GM12878 (cell line): ENCODE data around the gene SCIN. TPM values are rescaled to one million over a fixed set of nuclear protein-coding genes. Genes with fewer than 3 reads are reported as not detected.
"Not testable (repeated sequence)": the region's sequence is repeated elsewhere in the genome, so short reads cannot be mapped to it uniquely, and the experiment has no call there.

Source experiments
- ATAC-seq: fragments of 200-7000 bp; cut with Tn5 transposase; 3 replicates; pipeline ENCODE4 v1.9.1; 2020; ENCODE audit warnings: mild to moderate bottlenecking, moderate library complexity
- BruUV-seq: library from RNA; stranded (reverse); fragments of 400-500 nt; replicated peaks from 2 replicates; lab custom pipeline; 2021; lab: Mats Ljungman, UMichigan
- CTCF ChIA-PET: fragments of 300-600 bp; sonication (Branson Sonifier 250); formaldehyde crosslinking; extraction: SDS; loops from one replicate; lab custom pipeline; 2021; ENCODE audit warnings: inconsistent platforms; lab: Yijun Ruan, JAX
- POLR2A ChIA-PET: fragments of 350-600 bp; formaldehyde crosslinking; extraction: SDS; loops from one replicate; lab custom pipeline; 2021; ENCODE audit warnings: inconsistent platforms; lab: Charles Lee
- RAD21 ChIA-PET: fragments of 300-600 bp; sonication (Branson Sonifier 250); formaldehyde crosslinking; loops from one replicate; lab custom pipeline; 2023; ENCODE audit warnings: antibody characterized with exemption; ENCODE audit not compliant: unreplicated experiment; lab: Charles Lee
- SMC1A ChIA-PET: fragments of 300-600 bp; sonication (Branson Sonifier 250); formaldehyde crosslinking; loops from one replicate; lab custom pipeline; 2023; ENCODE audit not compliant: unreplicated experiment, uncharacterized antibody; lab: Charles Lee
- DNase-seq: peaks from one replicate; pipeline ENCODE4 v3.0.0-alpha.2; 2011; ENCODE audit warnings: low read depth, low spot score
- FAIRE-seq: peaks from 3 replicates; lab custom pipeline; 2011; peaks lifted over from hg19 to GRCh38; lab: Jason Lieb, UNC
- H2AFZ ChIP-seq: 2 replicates; pipeline ENCODE4 v1.6.0; 2011; ENCODE audit warnings: low read depth, low read length, control low read depth; ENCODE audit not compliant: control insufficient read depth
- H3K27ac ChIP-seq: 2 replicates; pipeline ENCODE4 v1.5.1; 2011; ENCODE audit warnings: control low read depth; ENCODE audit not compliant: control insufficient read depth, insufficient read depth
- H3K27me3 ChIP-seq, 2 experiments: replicated peaks in 1 of 2; 2 replicates each; pipeline versions ENCODE4 v1.6.0 to v1.6.1; 2011; ENCODE audit warnings: low read length in 1 of 2; ENCODE audit not compliant: control insufficient read depth in 2 of 2, insufficient read depth in 2 of 2
- H3K36me3 ChIP-seq, 2 experiments: 2 replicates each; pipeline ENCODE4 v1.5.1; 2011; ENCODE audit warnings: low read length in 1 of 2; ENCODE audit not compliant: control insufficient read depth in 2 of 2, insufficient read depth in 2 of 2
- H3K4me1 ChIP-seq: 2 replicates; pipeline ENCODE4 v1.6.1; 2011; ENCODE audit warnings: mild to moderate bottlenecking, low read length, moderate library complexity, mixed read lengths; ENCODE audit not compliant: control insufficient read depth, insufficient read depth
- H3K4me2 ChIP-seq: 2 replicates; pipeline ENCODE4 v1.6.0; 2011; ENCODE audit warnings: control low read depth; ENCODE audit not compliant: control insufficient read depth, insufficient read depth
- H3K4me3 ChIP-seq: fragments of 200-600 bp; sonication (generic); 2 replicates; pipeline ENCODE4 v1.5.1; 2016
- H3K79me2 ChIP-seq: 2 replicates; pipeline ENCODE4 v1.6.0; 2011; ENCODE audit warnings: low read length; ENCODE audit not compliant: control insufficient read depth, insufficient read depth
- H3K9ac ChIP-seq: 2 replicates; pipeline ENCODE4 v1.8.0; 2011; ENCODE audit warnings: low read length, control low read depth, mixed read lengths; ENCODE audit not compliant: control insufficient read depth, insufficient read depth
- H3K9me3 ChIP-seq: replicated peaks from 3 replicates; pipeline ENCODE4 v1.5.1; 2011; ENCODE audit warnings: mild to moderate bottlenecking, low read length; ENCODE audit not compliant: control insufficient read depth, insufficient read depth
- H4K20me1 ChIP-seq: 2 replicates; pipeline ENCODE4 v1.6.0; 2011; ENCODE audit not compliant: control insufficient read depth, insufficient read depth
- BRCA1 ChIP-seq: IDR thresholded peaks from 2 replicates; pipeline ENCODE4 v1.6.1; 2011; ENCODE audit warnings: low read depth, low read length, improper control_type of control experiment
- CBX3 ChIP-seq: fragments of 200-600 bp; sonication (generic); IDR thresholded peaks from 2 replicates; pipeline ENCODE4 v1.6.1; 2016; ENCODE audit warnings: low read depth, borderline replicate concordance
- CUX1 ChIP-seq: IDR thresholded peaks from 2 replicates; pipeline ENCODE4 v1.6.1; 2012; ENCODE audit warnings: improper control_type of control experiment, low read depth, low read length; ENCODE audit not compliant: insufficient replicate concordance
- MYC ChIP-seq: IDR thresholded peaks from 2 replicates; pipeline ENCODE4 v1.6.1; 2011; ENCODE audit warnings: mild to moderate bottlenecking, low read length, moderate library complexity, inconsistent platforms; ENCODE audit not compliant: insufficient read depth, insufficient replicate concordance, insufficient read length, severe bottlenecking
- PAX8 ChIP-seq: fragments of 450-650 bp; IDR thresholded peaks from 2 replicates; pipeline ENCODE4 v1.6.1; 2017; ENCODE audit warnings: mild to moderate bottlenecking, moderate library complexity
- RCOR1 ChIP-seq: conservative IDR thresholded peaks from 2 replicates; pipeline ENCODE4 v1.6.1; 2012; ENCODE audit warnings: low read depth, low read length, improper control_type of control experiment
- SMARCA5 ChIP-seq: fragments of 450-650 bp; IDR thresholded peaks from 2 replicates; pipeline ENCODE4 v1.6.1; 2017; ENCODE audit warnings: mild to moderate bottlenecking
- WGBS: methylation state at CpG from one replicate; pipeline ENCODE4 v1.1.6; 2016; ENCODE audit warnings: low lambda C conversion rate; ENCODE audit not compliant: insufficient replicate concordance, insufficient coverage; ENCODE audit errors: missing lambda C conversion rate; 5-methylcytosine and 5-hydroxymethylcytosine counted together
- in situ Hi-C: fragments of 300-500 bp; cut with MboI; formaldehyde crosslinking; loops from 9 replicates; pipeline ENCODE4 v1.14.3; 2018; ENCODE audit warnings: mixed read lengths
- intact Hi-C: fragments of 100-400 bp; cut with micrococcal nuclease; formaldehyde crosslinking; loops from one replicate; pipeline ENCODE4 v1.14.2; 2022; ENCODE audit not compliant: unreplicated experiment
- polyA plus RNA-seq, 11 experiments: library from polyadenylated mRNA; depleted of rRNA in 4 of 11; unstranded in 6 of 11; stranded (reverse) in 5 of 11; fragments of >200 nt; fragmentation: Nextera tagmentation in 4 of 11; fragmentation: Illumina TruSeq in 1 of 11; extraction: Ambion mirVana in 4 of 11; extraction: Trizol in 1 of 11; gene quantifications; 1 replicate in 1 of 11; 2 replicates in 10 of 11; pipeline versions ENCODE4 v1.2.1 to v1.2.3, GENCODE V29; 2011 to 2016; ENCODE audit warnings: inconsistent platforms in 2 of 11, missing spikeins in 2 of 11, low read depth in 1 of 11
- total RNA-seq, 4 experiments: library from RNA; depleted of rRNA in 3 of 4; stranded (reverse); fragments of >200 nt in 3 of 4; fragmentation: Illumina TruSeq in 1 of 4; extraction: Trizol in 1 of 4; gene quantifications; 2 replicates each; pipeline versions ENCODE4 v1.2.1 to v1.2.3, GENCODE V29; 2013 to 2021

Gene SCIN
- total and polyA plus RNA-seq, 10 of the 15 experiments (the other 5 are each of a cell fraction or from before 2014, with no cell fraction given): 0.23 to 2.1 (median 1.0) TPM

- no TSS peak for BruUV-seq
- H3K79me2 ChIP-seq: no peaks in the 10 kb centered on the region
- intact Hi-C loops: no loop called here
- CTCF ChIA-PET: interaction anchor here (0.6 to 1.2 kb wide), 2 partner anchors 51 to 572 kb away, joined by 3 to 4 read pairs; no protein-coding TSS in a partner anchor
- no peaks in the 10 kb centered on the region for H4K20me1 ChIP-seq
- H3K4me1 ChIP-seq: peaks cover 4% of the 10 kb centered on the region; the same call in 1 of the 2 replicates
- DNase-seq (no peak), FAIRE-seq (no peak), ATAC-seq (no peak)
- POLR2A ChIA-PET: interaction anchor here (0.7 kb wide), 1 partner anchor 29 kb away, joined by 5 read pairs; no protein-coding TSS in a partner anchor
- RAD21 ChIA-PET: interaction anchor here (1.1 kb wide), 2 partner anchors 10 to 15 kb away, joined by 3 to 4 read pairs; no protein-coding TSS in a partner anchor
- in situ Hi-C loops: no loop called here
- 95% methylated on average over 1 of the region's 1 CpG for WGBS
- H3K9ac ChIP-seq: no peak overlapping the region
- H3K4me3 ChIP-seq: no peak overlapping the region
- no peak overlapping the region for H3K4me2 ChIP-seq
- H3K27ac ChIP-seq: no peak overlapping the region
- no peaks in the 10 kb centered on the region for H3K36me3 ChIP-seq
- no peaks in the 10 kb centered on the region; the same call in 2 of the 3 replicates for H3K9me3 ChIP-seq
- TF ChIP-seq MYC (no peak), CBX3 (no peak), BRCA1 (no peak), PAX8 (no peak), SMARCA5 (no peak), CUX1 (no peak), RCOR1 (no peak)
- H2AFZ ChIP-seq: no peak overlapping the region
- SMC1A ChIA-PET: interaction anchor here (0.6 kb wide), 1 partner anchor 452 kb away, joined by 4 read pairs; no protein-coding TSS in a partner anchor
- H3K27me3 ChIP-seq: no peaks in the 10 kb centered on the region
Observed at GRCh38 chr7:12690041-12690878, 119.7 kb downstream of the SCIN start.

DNA sequence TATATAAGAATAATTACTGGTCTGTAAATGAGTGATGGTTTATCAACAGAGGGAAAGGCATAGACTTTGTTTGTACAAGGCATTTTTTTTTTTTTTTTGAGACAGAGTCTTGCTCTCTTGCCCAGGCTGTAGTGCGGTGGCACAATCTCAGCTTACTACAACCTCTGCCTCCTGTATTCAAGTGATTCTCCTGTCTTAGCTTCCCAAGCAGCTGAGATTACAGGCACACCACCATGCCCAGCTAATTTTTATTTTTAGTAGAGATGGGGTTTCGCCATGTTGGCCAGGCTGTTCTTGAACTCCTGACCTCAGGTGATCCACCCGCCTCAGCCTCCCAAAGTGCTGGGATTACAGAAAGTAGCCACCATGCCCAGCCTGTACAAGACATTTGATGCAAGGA, 120.9 kb downstream of the SCIN start:
- H2AFZ ChIP-seq, H3K79me2 ChIP-seq, RAD21 ChIA-PET, H4K20me1 ChIP-seq, intact Hi-C loops, H3K27me3 ChIP-seq, H3K9ac ChIP-seq, DNase-seq, H3K4me2 ChIP-seq, H3K4me1 ChIP-seq, H3K27ac ChIP-seq, POLR2A ChIA-PET, H3K4me3 ChIP-seq, H3K36me3 ChIP-seq, SMC1A ChIA-PET, BruUV-seq, FAIRE-seq, CTCF ChIA-PET, ATAC-seq, H3K9me3 ChIP-seq, in situ Hi-C loops: not testable (repeated sequence)
- WGBS: 100% methylated on average over 3 of the region's 3 CpGs
